Fibroblast of skin of right quadriceps (primary cell): ENCODE measurements around the gene SLC47A2.
"Not testable (repeated sequence)": the region's sequence is repeated elsewhere in the genome, so short reads cannot be mapped to it uniquely, and the experiment has no call there.

ENCODE experiments used
- DNase-seq: peaks from one replicate; pipeline ENCODE4 v3.0.0-alpha.2; 2013

SLC47A2 gene

GRCh38 chr17:19716108-19717030, at the start of gene SLC47A2:
Gene SLC47A2 (minus strand): TSS chr17:19716584. CDS start chr17:19716555, 29 bp downstream.
- no peak for DNase-seq

- DNase-seq: no peak
Observed at GRCh38 chr17:19766016-19766415, 49.6 kb upstream of the SLC47A2 start.

GRCh38 chr17:19763991-19764390, 47.6 kb upstream of the SLC47A2 start:
- DNase-seq: not testable (repeated sequence)

GRCh38 chr17:19763416-19763815, 47.0 kb upstream of the SLC47A2 start:
- DNase-seq: no peak

- DNase-seq: peak; percentile 40
Observed at GRCh38 chr17:19762515-19762961, 46.2 kb upstream of the SLC47A2 start.

- no peak for DNase-seq
Observed at GRCh38 chr17:19760746-19761145, 44.4 kb upstream of the SLC47A2 start.

- DNase-seq: no peak
Observed at GRCh38 chr17:19759568-19760549, 43.5 kb upstream of the SLC47A2 start.

- DNase-seq: no peak
Observed at GRCh38 chr17:19757536-19758180, 41.3 kb upstream of the SLC47A2 start.

- DNase-seq: no peak
Observed at GRCh38 chr17:19756546-19756945, 40.2 kb upstream of the SLC47A2 start.

- DNase-seq: no peak
Observed at GRCh38 chr17:19755821-19756510, 39.6 kb upstream of the SLC47A2 start.

GRCh38 chr17:19755392-19755791, 39.0 kb upstream of the SLC47A2 start:
- DNase-seq: no peak

GRCh38 chr17:19753661-19754463, 37.5 kb upstream of the SLC47A2 start:
- DNase-seq: no peak

GRCh38 chr17:19753051-19753509, 36.7 kb upstream of the SLC47A2 start:
- DNase-seq: peak; percentile 8

GRCh38 chr17:19752216-19753050, 36.0 kb upstream of the SLC47A2 start:
- no peak for DNase-seq

- no peak for DNase-seq
Observed at GRCh38 chr17:19750835-19751234, 34.5 kb upstream of the SLC47A2 start.

- no peak for DNase-seq
Observed at GRCh38 chr17:19750020-19750572, 33.7 kb upstream of the SLC47A2 start.

GRCh38 chr17:19748807-19749193, 32.4 kb upstream of the SLC47A2 start:
- DNase-seq: no peak

GRCh38 chr17:19747829-19748806, 31.7 kb upstream of the SLC47A2 start, which contains the start of gene ALDH3A1:
Gene ALDH3A1 (minus strand): TSS chr17:19748298. CDS start chr17:19745129, 3,169 bp downstream.
- DNase-seq: no peak
